Tibial nerve (tissue), 4 donors: ENCODE measurements around the gene SPEN. TPM values are rescaled to one million over a fixed set of nuclear protein-coding genes. Genes with fewer than 3 reads are reported as not detected.

ENCODE experiments used
- DNase-seq, 2 donors: peaks; one replicate each; pipeline ENCODE4 v3.0.0-alpha.2; 2019; ENCODE audit warnings: low spot score in 2 of 2
- H3K27ac ChIP-seq, 4 donors: fragments of 200-600 bp; sonication (generic) in 3 of 4; one replicate each; pipeline ENCODE4 v1.5.1; 2017 to 2019; ENCODE audit warnings: mild to moderate bottlenecking in 1 of 4
- H3K27me3 ChIP-seq, 2 donors: fragments of 200-600 bp; sonication (generic) in 1 of 2; one replicate each; pipeline versions ENCODE4 v1.5.1 to v1.6.0; 2017 to 2019
- H3K36me3 ChIP-seq, 3 donors: fragments of 200-600 bp; sonication (generic); one replicate each; pipeline ENCODE4 v1.5.1; 2018 to 2019
- H3K4me1 ChIP-seq, 4 donors: fragments of 200-600 bp; sonication (generic) in 3 of 4; one replicate each; pipeline ENCODE4 v1.5.1; 2017 to 2019
- H3K4me3 ChIP-seq, 4 donors: fragments of 200-600 bp; sonication (generic) in 3 of 4; one replicate each; pipeline ENCODE4 v1.5.1; 2017 to 2019; ENCODE audit warnings: mild to moderate bottlenecking in 1 of 4, moderate library complexity in 1 of 4
- H3K9me3 ChIP-seq, 4 donors: fragments of 200-600 bp; sonication (generic) in 3 of 4; one replicate each; pipeline ENCODE4 v1.5.1; 2017 to 2019
- CTCF ChIP-seq, 5 experiments: fragments of 200-600 bp in 3 of 5; fragments of 450-650 bp in 2 of 5; sonication (generic) in 3 of 5; IDR thresholded peaks; one replicate each; pipeline ENCODE4 v1.5.1; 2016 to 2019; ENCODE audit warnings: antibody characterized with exemption in 5 of 5, mild to moderate bottlenecking in 3 of 5, moderate library complexity in 2 of 5
- EP300 ChIP-seq, 2 donors: sonication (generic); formaldehyde crosslinking; IDR thresholded peaks; one replicate each; pipeline ENCODE4 v1.6.1; 2017; ENCODE audit warnings: antibody characterized with exemption in 2 of 2, mild to moderate bottlenecking in 1 of 2
- POLR2A ChIP-seq, 2 donors: fragments of 450-650 bp; IDR thresholded peaks; one replicate each; pipeline ENCODE4 v1.6.1; 2017; ENCODE audit warnings: antibody characterized with exemption in 2 of 2, mild to moderate bottlenecking in 2 of 2, moderate library complexity in 2 of 2
- WGBS, 2 donors: methylation state at CpG; one replicate each; pipeline ENCODE4 v1.1.5; 2018; 5-methylcytosine and 5-hydroxymethylcytosine counted together
- total RNA-seq, 4 donors: library from RNA; depleted of rRNA; stranded (reverse); fragments of >200 nt; gene quantifications; one replicate each; pipeline ENCODE4 v1.1.0, GENCODE V29; 2016

SPEN gene
- total RNA-seq, 4 donors from 2014 or later, result 67.9 to 87.0 (median 77.8) TPM

GRCh38 chr1:15848143-15848928, 829 bp downstream of the SPEN start:
- 0 to 1% methylated on average over 66 to 88 of the region's 104 CpGs for WGBS, 2 donors
- H3K27me3 ChIP-seq, result no peaks in the 10 kb centered on the region
- TF ChIP-seq POLR2A (IDR thresholded peaks at IDR 0.05) (no peak), CTCF (IDR thresholded peaks at IDR 0.05) (no peak), EP300 (IDR thresholded peaks at IDR 0.05) (no peak)
- no peaks in the 10 kb centered on the region for H3K9me3 ChIP-seq
- H3K4me3 ChIP-seq, result peak overlapping the region; percentile 74 to 99 (median 82)
- DNase-seq, result no peak
- H3K36me3 ChIP-seq, result no peaks in the 10 kb centered on the region
- peaks cover 0 to 71% (median 40%) of the 10 kb centered on the region in 4 donors for H3K4me1 ChIP-seq
- H3K27ac ChIP-seq, result peak overlapping the region; percentile 94 to 99 (median 98)

- peak; percentile 73 to 86 for DNase-seq
- WGBS, 2 donors, result 0 to 1% methylated on average over 44 of the region's 44 CpGs
- Histone ChIP-seq H3K4me3 (peak overlapping the region; percentile 74 to 99 (median 82)), H3K9me3 (no peaks in the 10 kb centered on the region), H3K27ac (peak overlapping the region; percentile 94 to 99 (median 98)), H3K27me3 (no peaks in the 10 kb centered on the region), H3K4me1 (peaks cover 0 to 66% (median 38%) of the 10 kb centered on the region in 4 donors), H3K36me3 (no peaks in the 10 kb centered on the region)
- TF ChIP-seq EP300 (IDR thresholded peaks at IDR 0.05), result peak in 1 of 2 donors; percentile 91
- peak; percentile 32 to 78 for TF ChIP-seq POLR2A (IDR thresholded peaks at IDR 0.05)
- TF ChIP-seq CTCF (IDR thresholded peaks at IDR 0.05), result peak in 1 of 5 experiments; percentile 19
Observed at GRCh38 chr1:15848929-15849774, 1.6 kb downstream of the SPEN start.

GRCh38 chr1:15849775-15850324, 2.3 kb downstream of the SPEN start:
- no peaks in the 10 kb centered on the region for H3K36me3 ChIP-seq
- DNase-seq, result no peak
- peak overlapping the region; percentile 94 to 99 (median 98) for H3K27ac ChIP-seq
- no peaks in the 10 kb centered on the region for H3K27me3 ChIP-seq
- WGBS, 2 donors, result 1% methylated on average over 16 of the region's 16 CpGs
- TF ChIP-seq CTCF (IDR thresholded peaks at IDR 0.05), result no peak
- TF ChIP-seq EP300 (IDR thresholded peaks at IDR 0.05), result peak in 1 of 2 donors; percentile 60
- peaks cover 0 to 66% (median 36%) of the 10 kb centered on the region in 4 donors for H3K4me1 ChIP-seq
- H3K9me3 ChIP-seq, result no peaks in the 10 kb centered on the region
- peak overlapping the region; percentile 74 to 99 (median 82) for H3K4me3 ChIP-seq

GRCh38 chr1:15850471-15851001, 3.0 kb downstream of the SPEN start:
- DNase-seq, result no peak
- peaks cover 0 to 66% (median 30%) of the 10 kb centered on the region in 4 donors for H3K4me1 ChIP-seq
- H3K27ac ChIP-seq, result peak overlapping the region; percentile 94 to 99 (median 98)

More at GRCh38 chr1:15850471-15851001, 3.0 kb downstream of the SPEN start:
- WGBS, 2 donors, result 12 to 14% methylated on average over 2 of the region's 2 CpGs
- no peaks in the 10 kb centered on the region for H3K9me3 ChIP-seq
- peak overlapping the region in 2 of 4 donors; percentile 74 to 99 for H3K4me3 ChIP-seq
- no peaks in the 10 kb centered on the region for H3K36me3 ChIP-seq
- TF ChIP-seq CTCF (IDR thresholded peaks at IDR 0.05) (no peak), EP300 (IDR thresholded peaks at IDR 0.05) (no peak), POLR2A (IDR thresholded peaks at IDR 0.05) (no peak)
- H3K27me3 ChIP-seq, result no peaks in the 10 kb centered on the region
